H1 (cell line): ENCODE results near the gene TFDP1. TPM values are rescaled to one million over a fixed set of nuclear protein-coding genes. Genes with fewer than 3 reads are reported as not detected.

Source experiments
- EP300 ChIP-seq, 2 experiments: IDR thresholded peaks; 1 replicate in 1 of 2; 2 replicates in 1 of 2; pipeline ENCODE4 v1.6.1; 2011 to 2012; ENCODE audit warnings: low read depth in 2 of 2, low read length in 2 of 2, mild to moderate bottlenecking in 2 of 2, borderline replicate concordance in 1 of 2, inconsistent platforms in 1 of 2, moderate library complexity in 1 of 2
- JUND ChIP-seq: IDR thresholded peaks from 2 replicates; pipeline ENCODE4 v1.6.1; 2011; ENCODE audit warnings: mild to moderate bottlenecking, improper control_type of control experiment, low read length
- NANOG ChIP-seq: IDR thresholded peaks from 2 replicates; pipeline ENCODE4 v1.6.1; 2011; ENCODE audit warnings: low read length, low read depth, mild to moderate bottlenecking, inconsistent platforms; ENCODE audit not compliant: insufficient read depth, poor library complexity, severe bottlenecking
- PHF8 ChIP-seq: fragments of 200-600 bp; sonication (generic); conservative IDR thresholded peaks from 2 replicates; pipeline ENCODE4 v1.7.1; 2012; ENCODE audit warnings: low read depth, mild to moderate bottlenecking, inconsistent platforms, low read length, moderate library complexity
- RNF2 ChIP-seq: fragments of 200-900, 300-1000 bp; sonication (generic); IDR thresholded peaks from 2 replicates; pipeline ENCODE4 v1.7.1; 2016; ENCODE audit warnings: borderline replicate concordance, low read depth, mild to moderate bottlenecking, antibody characterized with exemption, low read length; ENCODE audit not compliant: poor library complexity, severe bottlenecking; ENCODE audit errors: missing control alignments
- YY1 ChIP-seq: IDR thresholded peaks from 2 replicates; pipeline ENCODE4 v1.6.1; 2011; ENCODE audit warnings: low read depth, mild to moderate bottlenecking, low read length
- polyA plus RNA-seq, 7 experiments: library from polyadenylated mRNA; depleted of rRNA in 3 of 7; stranded (reverse) in 5 of 7; unstranded in 2 of 7; fragments of >200 nt in 5 of 7; fragments of 200-250 nt in 2 of 7; gene quantifications; 1 replicate in 5 of 7; 2 replicates in 1 of 7; 4 replicates in 1 of 7; pipeline versions ENCODE4 v1.2.1 to v1.2.3, GENCODE V29; 2011 to 2013; ENCODE audit warnings: missing spikeins in 2 of 7, mixed read lengths in 2 of 7
- total RNA-seq: library from RNA; stranded (reverse); fragmentation: NEBNext Ultra II Directional; extraction: Animal tissue kit (Norgen Biotek cat#: 25700); gene quantifications from 2 replicates; pipeline ENCODE4 v1.2.1, GENCODE V29; 2021
- TF ChIP-seq, protein P1 (sequence below): fragments of 300-600 bp; sonication (generic); IDR thresholded peaks from 2 replicates; pipeline ENCODE4 v1.7.1; 2012; ENCODE audit warnings: low read length, moderate library complexity, mild to moderate bottlenecking, inconsistent platforms; ENCODE audit not compliant: insufficient replicate concordance

Gene TFDP1
- total and polyA plus RNA-seq, 2 of the 8 experiments (the other 6 are each of a cell fraction or from before 2014, with no cell fraction given): 43.6 to 81.9 TPM

DNA sequence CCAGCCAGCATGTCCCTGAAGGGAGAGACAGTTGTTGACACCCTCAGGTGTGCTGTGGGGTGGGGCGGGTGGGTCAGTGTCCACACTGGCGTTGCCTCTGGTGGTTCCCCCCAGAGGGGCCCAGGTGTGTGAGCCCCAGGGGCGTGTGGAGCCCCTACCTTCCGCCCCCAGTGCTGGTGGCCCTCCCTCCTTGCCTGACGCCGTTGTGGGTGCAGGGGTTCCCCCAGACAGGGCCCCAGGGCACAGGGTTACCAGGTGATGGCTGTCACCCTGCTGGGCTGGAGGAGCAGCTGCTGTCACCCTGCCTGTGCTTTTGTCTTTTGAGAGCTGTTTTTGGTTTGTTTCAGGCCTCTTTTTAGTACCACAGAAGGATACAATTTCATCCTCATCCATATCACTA is 46.3 kb downstream of the TFDP1 start (continued):
- TF ChIP-seq, protein P1, sequence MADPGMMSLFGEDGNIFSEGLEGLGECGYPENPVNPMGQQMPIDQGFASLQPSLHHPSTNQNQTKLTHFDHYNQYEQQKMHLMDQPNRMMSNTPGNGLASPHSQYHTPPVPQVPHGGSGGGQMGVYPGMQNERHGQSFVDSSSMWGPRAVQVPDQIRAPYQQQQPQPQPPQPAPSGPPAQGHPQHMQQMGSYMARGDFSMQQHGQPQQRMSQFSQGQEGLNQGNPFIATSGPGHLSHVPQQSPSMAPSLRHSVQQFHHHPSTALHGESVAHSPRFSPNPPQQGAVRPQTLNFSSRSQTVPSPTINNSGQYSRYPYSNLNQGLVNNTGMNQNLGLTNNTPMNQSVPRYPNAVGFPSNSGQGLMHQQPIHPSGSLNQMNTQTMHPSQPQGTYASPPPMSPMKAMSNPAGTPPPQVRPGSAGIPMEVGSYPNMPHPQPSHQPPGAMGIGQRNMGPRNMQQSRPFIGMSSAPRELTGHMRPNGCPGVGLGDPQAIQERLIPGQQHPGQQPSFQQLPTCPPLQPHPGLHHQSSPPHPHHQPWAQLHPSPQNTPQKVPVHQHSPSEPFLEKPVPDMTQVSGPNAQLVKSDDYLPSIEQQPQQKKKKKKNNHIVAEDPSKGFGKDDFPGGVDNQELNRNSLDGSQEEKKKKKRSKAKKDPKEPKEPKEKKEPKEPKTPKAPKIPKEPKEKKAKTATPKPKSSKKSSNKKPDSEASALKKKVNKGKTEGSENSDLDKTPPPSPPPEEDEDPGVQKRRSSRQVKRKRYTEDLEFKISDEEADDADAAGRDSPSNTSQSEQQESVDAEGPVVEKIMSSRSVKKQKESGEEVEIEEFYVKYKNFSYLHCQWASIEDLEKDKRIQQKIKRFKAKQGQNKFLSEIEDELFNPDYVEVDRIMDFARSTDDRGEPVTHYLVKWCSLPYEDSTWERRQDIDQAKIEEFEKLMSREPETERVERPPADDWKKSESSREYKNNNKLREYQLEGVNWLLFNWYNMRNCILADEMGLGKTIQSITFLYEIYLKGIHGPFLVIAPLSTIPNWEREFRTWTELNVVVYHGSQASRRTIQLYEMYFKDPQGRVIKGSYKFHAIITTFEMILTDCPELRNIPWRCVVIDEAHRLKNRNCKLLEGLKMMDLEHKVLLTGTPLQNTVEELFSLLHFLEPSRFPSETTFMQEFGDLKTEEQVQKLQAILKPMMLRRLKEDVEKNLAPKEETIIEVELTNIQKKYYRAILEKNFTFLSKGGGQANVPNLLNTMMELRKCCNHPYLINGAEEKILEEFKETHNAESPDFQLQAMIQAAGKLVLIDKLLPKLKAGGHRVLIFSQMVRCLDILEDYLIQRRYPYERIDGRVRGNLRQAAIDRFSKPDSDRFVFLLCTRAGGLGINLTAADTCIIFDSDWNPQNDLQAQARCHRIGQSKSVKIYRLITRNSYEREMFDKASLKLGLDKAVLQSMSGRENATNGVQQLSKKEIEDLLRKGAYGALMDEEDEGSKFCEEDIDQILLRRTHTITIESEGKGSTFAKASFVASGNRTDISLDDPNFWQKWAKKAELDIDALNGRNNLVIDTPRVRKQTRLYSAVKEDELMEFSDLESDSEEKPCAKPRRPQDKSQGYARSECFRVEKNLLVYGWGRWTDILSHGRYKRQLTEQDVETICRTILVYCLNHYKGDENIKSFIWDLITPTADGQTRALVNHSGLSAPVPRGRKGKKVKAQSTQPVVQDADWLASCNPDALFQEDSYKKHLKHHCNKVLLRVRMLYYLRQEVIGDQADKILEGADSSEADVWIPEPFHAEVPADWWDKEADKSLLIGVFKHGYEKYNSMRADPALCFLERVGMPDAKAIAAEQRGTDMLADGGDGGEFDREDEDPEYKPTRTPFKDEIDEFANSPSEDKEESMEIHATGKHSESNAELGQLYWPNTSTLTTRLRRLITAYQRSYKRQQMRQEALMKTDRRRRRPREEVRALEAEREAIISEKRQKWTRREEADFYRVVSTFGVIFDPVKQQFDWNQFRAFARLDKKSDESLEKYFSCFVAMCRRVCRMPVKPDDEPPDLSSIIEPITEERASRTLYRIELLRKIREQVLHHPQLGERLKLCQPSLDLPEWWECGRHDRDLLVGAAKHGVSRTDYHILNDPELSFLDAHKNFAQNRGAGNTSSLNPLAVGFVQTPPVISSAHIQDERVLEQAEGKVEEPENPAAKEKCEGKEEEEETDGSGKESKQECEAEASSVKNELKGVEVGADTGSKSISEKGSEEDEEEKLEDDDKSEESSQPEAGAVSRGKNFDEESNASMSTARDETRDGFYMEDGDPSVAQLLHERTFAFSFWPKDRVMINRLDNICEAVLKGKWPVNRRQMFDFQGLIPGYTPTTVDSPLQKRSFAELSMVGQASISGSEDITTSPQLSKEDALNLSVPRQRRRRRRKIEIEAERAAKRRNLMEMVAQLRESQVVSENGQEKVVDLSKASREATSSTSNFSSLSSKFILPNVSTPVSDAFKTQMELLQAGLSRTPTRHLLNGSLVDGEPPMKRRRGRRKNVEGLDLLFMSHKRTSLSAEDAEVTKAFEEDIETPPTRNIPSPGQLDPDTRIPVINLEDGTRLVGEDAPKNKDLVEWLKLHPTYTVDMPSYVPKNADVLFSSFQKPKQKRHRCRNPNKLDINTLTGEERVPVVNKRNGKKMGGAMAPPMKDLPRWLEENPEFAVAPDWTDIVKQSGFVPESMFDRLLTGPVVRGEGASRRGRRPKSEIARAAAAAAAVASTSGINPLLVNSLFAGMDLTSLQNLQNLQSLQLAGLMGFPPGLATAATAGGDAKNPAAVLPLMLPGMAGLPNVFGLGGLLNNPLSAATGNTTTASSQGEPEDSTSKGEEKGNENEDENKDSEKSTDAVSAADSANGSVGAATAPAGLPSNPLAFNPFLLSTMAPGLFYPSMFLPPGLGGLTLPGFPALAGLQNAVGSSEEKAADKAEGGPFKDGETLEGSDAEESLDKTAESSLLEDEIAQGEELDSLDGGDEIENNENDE: no peak
- TF ChIP-seq RNF2: no peak
- TF ChIP-seq NANOG: no peak
- no peak for TF ChIP-seq PHF8
- no peak for TF ChIP-seq EP300 (IDR thresholded peaks at IDR 0.05; ENCODE audit: borderline replicate concordance in 1 of 2, low read depth in 2 of 2, low read length in 2 of 2)
- no peak for TF ChIP-seq YY1
- TF ChIP-seq JUND: no peak
